Measurements from ENCODE around the gene KRTAP7-1. TPM values are rescaled to one million over a fixed set of nuclear protein-coding genes. Genes with fewer than 3 reads are reported as not detected.

KRTAP7-1 gene
- total and polyA plus RNA-seq, 9 of the 15 experiments (the other 6 are each of a cell fraction or from before 2014, with no cell fraction given) = not detected

GRCh38 chr21:30818837-30819610, 10.5 kb downstream of the KRTAP7-1 start (continued):
- TF ChIP-seq SAP30 (IDR thresholded peaks at IDR 0.05; ENCODE audit: borderline replicate concordance, insufficient read depth, low read depth, low read length, poor library complexity, severe bottlenecking) (no peak), ZNF280A (IDR thresholded peaks at IDR 0.05; ENCODE audit: low read depth, partially characterized antibody) (no peak), PML (IDR thresholded peaks at IDR 0.05; ENCODE audit: low read length) (no peak), ZHX1 (conservative IDR thresholded peaks at IDR 0.05; ENCODE audit: low read length) (no peak), TFAP4 (CRISPR knock-in tag; IDR thresholded peaks at IDR 0.05; ENCODE audit: borderline replicate concordance) (no peak), ZC3H8 (IDR thresholded peaks at IDR 0.05) (no peak), JUND (IDR thresholded peaks at IDR 0.05; ENCODE audit: borderline replicate concordance, low read depth, low read length) (no peak), JUND (tag; IDR thresholded peaks at IDR 0.05; ENCODE audit: borderline replicate concordance, low read depth, low read length) (no peak)

Measured in K562 (cell line).